Muscle of back (tissue), 11 donors: Measurements from ENCODE around the gene SPEM2. TPM values are rescaled to one million over a fixed set of nuclear protein-coding genes. Genes with fewer than 3 reads are reported as not detected.

ENCODE experiments used
- DNase-seq, 3 donors: peaks; one replicate each; pipeline versions ENCODE4 v3.0.0 to v3.0.0-alpha.2; 2013
- polyA plus RNA-seq, 10 donors: library from polyadenylated mRNA; unstranded; fragments of 120-200 nt; gene quantifications; one replicate each; pipeline ENCODE4 v1.2.1, GENCODE V29; 2013; ENCODE audit not compliant: insufficient read length in 10 of 10

SPEM2 gene
- polyA plus RNA-seq, 10 donors, result not detected

DNA sequence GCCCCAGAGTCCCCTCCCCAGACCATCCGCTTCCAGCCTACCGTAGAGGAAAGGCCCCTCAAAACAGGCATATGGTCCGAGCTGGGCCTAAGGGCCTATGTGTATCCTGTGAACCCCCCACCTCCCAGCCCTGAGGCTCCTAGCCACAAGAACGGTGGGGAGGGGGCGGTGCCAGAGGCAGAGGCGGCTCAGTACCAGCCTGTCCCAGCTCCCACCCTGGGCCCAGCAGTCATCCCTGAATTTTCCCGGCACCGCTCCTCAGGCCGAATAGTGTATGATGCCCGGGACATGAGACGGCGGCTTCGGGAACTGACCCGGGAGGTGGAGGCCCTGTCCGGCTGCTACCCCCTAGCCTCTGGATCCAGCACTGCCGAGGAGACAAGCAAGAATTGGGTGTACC, 4.2 kb upstream of the SPEM2 start:
- DNase-seq, result no peak

GRCh38 chr17:7423679-7424078, 1.7 kb upstream of the SPEM2 start:
- no peak for DNase-seq

GRCh38 chr17:7425756-7426155, 340 bp downstream of the SPEM2 start:
- DNase-seq, result no peak

GRCh38 chr17:7426203-7426863, 917 bp downstream of the SPEM2 start:
- DNase-seq, result no peak

- DNase-seq, result no peak
Observed at GRCh38 chr17:7426896-7427489, 1.6 kb downstream of the SPEM2 start.

DNA sequence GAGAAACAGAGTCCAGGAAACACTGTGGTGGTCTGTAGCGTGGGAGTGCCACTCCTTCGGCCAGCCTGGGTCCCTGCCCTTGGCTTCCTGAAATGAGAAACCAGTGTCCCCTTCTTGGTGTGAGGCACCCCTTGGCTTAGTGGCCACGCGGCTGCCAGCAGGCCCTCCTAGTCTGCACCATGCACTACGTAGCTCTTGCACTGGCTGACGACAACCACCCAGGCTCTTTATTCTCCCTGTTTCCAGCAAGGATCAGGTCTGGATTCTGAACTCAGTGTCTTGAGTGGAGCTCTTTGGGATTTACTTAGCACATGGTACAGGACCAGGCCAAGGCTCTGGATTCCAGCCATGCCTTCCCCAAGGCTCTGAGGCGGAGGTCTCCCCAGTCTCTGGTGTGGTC, 2.1 kb downstream of the SPEM2 start:
- DNase-seq, result no peak

DNA sequence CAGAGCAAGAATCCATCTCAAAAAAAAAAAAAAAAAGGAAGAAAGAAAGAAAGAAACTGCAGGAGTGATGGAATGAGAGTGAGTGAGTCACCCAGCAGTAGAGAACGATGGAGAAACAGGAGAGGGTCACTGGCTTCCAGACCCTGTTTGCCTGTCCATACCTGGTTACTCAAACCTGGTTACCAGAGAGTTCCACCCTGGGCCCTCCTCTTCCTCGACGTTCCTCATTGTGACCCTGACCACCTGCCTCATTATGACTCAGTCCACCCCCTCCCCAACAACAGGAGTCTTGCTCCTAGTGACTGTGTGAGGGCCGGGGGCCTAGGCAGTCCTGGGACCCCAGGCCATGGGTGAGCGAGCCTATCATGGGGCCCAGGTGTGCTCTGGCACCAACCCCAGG, 3.1 kb downstream of the SPEM2 start, which contains the start of gene SPEM3:
SPEM3 (plus strand) TSS at position 301 of the 400 bp plus-strand sequence; CDS start at position 347, 46 bp downstream.
- DNase-seq, result no peak

GRCh38 chr17:7429722-7430121, 4.3 kb downstream of the SPEM2 start:
- DNase-seq, result no peak

GRCh38 chr17:7431231-7431630, 5.8 kb downstream of the SPEM2 start:
- no peak for DNase-seq

GRCh38 chr17:7432296-7432695, 6.9 kb downstream of the SPEM2 start:
- no peak for DNase-seq

DNA sequence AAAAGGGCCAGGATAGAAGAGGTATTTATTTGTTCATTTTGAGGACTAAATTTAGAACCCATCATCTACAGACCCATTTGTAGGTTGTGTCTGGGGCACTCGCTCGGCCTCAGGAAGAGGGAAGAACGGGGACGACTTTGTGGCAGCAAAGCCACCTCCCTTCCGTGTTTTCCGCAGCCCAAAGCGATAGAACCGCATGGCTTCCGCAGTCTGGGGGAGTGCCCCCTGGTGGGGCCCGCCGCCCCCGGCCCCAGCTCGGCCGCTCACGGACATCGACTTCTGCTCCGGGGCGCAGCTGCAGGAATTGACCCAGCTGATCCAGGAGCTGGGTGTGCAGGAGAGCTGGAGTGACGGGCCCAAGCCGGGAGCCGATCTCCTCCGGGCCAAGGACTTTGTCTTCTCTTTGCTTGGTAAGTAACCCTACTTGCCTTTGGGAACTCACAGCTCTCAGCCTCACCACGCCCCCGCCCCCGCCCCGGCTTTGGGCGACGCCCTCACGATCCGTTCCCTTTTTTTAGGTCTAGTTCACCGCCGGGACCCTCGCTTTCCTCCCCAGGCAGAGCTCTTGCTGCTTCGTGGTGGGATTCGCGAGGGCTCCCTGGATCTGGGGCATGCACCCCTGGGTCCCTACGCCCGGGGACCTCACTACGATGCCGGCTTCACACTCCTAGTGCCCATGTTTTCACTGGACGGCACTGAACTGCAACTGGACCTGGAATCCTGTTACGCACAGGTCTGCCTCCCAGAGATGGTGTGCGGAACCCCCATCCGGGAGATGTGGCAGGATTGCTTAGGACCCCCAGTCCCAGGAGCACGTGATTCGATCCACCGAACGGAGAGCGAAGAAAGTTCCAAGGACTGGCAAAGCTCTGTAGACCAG, 10.5 kb downstream of the SPEM2 start:
- DNase-seq, result peak in 1 of 3 donors; percentile 69

DNA sequence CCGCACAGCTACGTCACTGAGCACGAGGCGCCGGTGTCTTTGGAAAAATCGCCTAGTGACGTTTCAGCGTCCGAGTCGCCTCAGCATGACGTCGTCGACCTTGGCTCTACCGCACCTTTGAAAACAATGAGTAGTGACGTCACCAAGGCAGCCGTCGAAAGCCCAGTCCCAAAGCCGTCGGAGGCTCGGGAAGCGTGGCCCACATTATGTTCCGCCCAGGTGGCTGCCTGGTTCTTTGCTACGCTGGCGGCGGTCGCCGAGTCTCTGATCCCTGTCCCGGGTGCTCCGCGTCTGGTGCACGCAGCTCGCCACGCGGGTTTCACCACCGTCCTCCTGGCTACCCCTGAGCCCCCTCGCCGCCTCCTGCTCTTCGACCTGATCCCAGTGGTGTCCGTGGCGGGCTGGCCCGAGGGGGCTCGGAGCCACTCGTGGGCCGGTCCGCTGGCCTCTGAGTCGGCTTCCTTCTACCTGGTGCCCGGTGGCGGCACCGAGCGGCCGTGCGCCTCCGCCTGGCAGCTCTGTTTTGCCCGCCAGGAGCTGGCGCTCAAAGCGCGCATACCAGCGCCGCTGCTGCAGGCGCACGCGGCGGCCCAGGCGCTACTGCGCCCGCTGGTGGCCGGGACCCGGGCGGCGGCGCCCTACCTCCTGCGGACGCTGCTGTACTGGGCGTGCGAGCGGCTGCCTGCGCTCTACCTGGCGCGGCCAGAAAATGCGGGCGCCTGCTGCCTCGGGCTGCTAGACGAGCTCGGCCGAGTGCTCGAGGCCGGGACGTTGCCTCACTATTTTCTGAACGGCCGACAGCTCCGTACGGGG, 11.3 kb downstream of the SPEM2 start:
- peak; percentile 68 to 88 (median 81) for DNase-seq

DNA sequence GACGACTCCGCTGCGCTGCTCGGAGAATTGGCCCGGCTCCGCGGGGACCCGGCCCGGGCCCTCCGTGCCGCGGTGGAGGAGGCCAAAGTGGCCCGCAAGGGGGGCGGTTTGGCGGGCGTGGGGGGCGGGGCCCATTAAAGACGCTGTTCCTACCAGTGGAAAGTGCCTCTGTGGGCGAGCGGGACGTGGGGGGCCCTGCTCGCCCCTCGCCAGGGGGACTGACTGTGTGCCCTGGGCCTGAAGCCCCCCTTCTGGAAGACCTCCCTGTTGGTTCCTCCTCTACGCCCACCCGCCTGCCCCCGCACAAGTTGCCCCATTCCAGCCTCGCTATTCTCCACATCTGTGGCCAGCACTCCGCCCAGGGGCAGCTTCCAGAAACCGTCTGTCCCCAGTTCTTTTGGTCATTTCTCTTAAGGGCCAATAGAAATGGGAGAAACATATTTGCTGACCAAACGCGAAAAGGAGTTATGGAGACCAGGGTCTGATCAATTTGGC, 12.0 kb downstream of the SPEM2 start:
- no peak for DNase-seq

- peak in 1 of 3 donors; percentile 83 for DNase-seq
Observed at GRCh38 chr17:7437950-7438614, 12.7 kb downstream of the SPEM2 start.

- DNase-seq, result no peak
Observed at GRCh38 chr17:7438656-7439460, 13.4 kb downstream of the SPEM2 start.

DNA sequence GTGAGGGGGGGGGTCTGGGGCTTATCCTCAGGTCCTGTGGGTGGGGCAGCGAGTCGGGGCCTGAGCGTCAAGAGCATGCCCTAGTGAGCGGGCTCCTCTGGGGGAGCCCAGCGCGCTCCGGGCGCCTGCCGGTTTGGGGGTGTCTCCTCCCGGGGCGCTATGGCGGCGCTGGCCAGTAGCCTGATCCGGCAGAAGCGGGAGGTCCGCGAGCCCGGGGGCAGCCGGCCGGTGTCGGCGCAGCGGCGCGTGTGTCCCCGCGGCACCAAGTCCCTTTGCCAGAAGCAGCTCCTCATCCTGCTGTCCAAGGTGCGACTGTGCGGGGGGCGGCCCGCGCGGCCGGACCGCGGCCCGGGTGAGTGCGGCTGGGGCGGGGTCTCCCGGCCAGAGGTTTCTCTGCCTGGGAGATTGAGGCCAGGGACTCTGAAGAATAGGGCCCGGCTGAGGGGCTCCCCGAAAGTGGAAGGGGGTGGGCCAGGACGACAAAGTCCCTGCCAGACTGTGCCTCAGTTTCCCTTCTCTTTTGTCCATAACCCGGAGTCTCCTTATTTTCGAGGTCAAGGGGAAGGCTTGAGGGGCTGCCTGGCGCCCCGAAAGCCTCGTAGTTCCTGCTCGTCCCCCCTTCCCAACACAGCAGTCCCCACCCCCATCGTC, 14.2 kb downstream of the SPEM2 start, which contains the start of gene FGF11:
FGF11 (plus strand) TSS at position 51 of the 651 bp plus-strand sequence; CDS start at position 160, 109 bp downstream.
- peak in 1 of 3 donors; percentile 42 for DNase-seq

GRCh38 chr17:7440113-7440833, 14.9 kb downstream of the SPEM2 start:
- DNase-seq, result peak in 1 of 3 donors; percentile 85

DNA sequence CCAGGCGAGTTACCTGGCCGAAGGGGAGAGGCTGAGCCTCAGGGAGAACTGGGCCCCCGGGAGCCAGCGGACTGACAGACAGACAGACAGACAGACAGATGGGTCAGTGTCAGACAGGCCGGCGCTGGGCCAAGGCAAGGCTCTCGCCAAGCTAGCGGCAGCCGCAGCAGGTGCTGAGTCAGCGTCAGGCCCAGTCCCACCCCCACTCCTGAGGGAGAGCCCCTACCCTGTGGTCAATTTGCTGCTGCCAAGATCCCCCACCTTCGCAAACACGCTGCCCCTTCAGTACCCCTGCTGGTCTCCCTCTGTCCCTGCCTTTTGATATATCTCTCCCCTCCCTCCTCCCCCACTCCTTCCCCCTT, 15.4 kb downstream of the SPEM2 start:
- peak in 1 of 3 donors; percentile 82 for DNase-seq

- DNase-seq, result no peak
Observed at GRCh38 chr17:7441266-7441665, 15.8 kb downstream of the SPEM2 start.
